ENCODE measurements around the gene PTPRD.

The PTPRD gene

GRCh38 chr9:8552732-8553131 is 2060.1 kb downstream of the PTPRD start:
- DNase-seq (ENCODE audit: low read depth) = no peak
- TF ChIP-seq CTCF (conservative IDR thresholded peaks at IDR 0.05; ENCODE audit: low read depth, low read length) = no peak
- no peak overlapping the region for H3K4me3 ChIP-seq (ENCODE audit: low read depth, low read length)

- no peak for TF ChIP-seq CTCF (conservative IDR thresholded peaks at IDR 0.05; ENCODE audit: low read depth, low read length)
- DNase-seq (ENCODE audit: low read depth) = no peak
- no peak overlapping the region for H3K4me3 ChIP-seq (ENCODE audit: low read depth, low read length)
Observed at GRCh38 chr9:8549214-8549613, 2063.6 kb downstream of the PTPRD start.

- no peak for DNase-seq (ENCODE audit: low read depth)
- H3K4me3 ChIP-seq (ENCODE audit: low read depth, low read length) = no peak overlapping the region
- no peak for TF ChIP-seq CTCF (conservative IDR thresholded peaks at IDR 0.05; ENCODE audit: low read depth, low read length)
Observed at GRCh38 chr9:8543219-8543618, 2069.6 kb downstream of the PTPRD start.

GRCh38 chr9:8542537-8542936 is 2070.3 kb downstream of the PTPRD start:
- TF ChIP-seq CTCF (conservative IDR thresholded peaks at IDR 0.05; ENCODE audit: low read depth, low read length) = no peak
- DNase-seq (ENCODE audit: low read depth) = no peak
- H3K4me3 ChIP-seq (ENCODE audit: low read depth, low read length) = no peak overlapping the region

- H3K4me3 ChIP-seq (ENCODE audit: low read depth, low read length) = no peak overlapping the region
- DNase-seq (ENCODE audit: low read depth) = no peak
- no peak for TF ChIP-seq CTCF (conservative IDR thresholded peaks at IDR 0.05; ENCODE audit: low read depth, low read length)
Observed at GRCh38 chr9:8539681-8540197, 2073.1 kb downstream of the PTPRD start.

- TF ChIP-seq CTCF (conservative IDR thresholded peaks at IDR 0.05; ENCODE audit: low read depth, low read length) = no peak
- no peak for DNase-seq (ENCODE audit: low read depth)
Observed at GRCh38 chr9:8536845-8537244, 2076.0 kb downstream of the PTPRD start.

GRCh38 chr9:8534828-8535227 is 2078.0 kb downstream of the PTPRD start:
- TF ChIP-seq CTCF (conservative IDR thresholded peaks at IDR 0.05; ENCODE audit: low read depth, low read length) = no peak
- no peak for DNase-seq (ENCODE audit: low read depth)
- H3K4me3 ChIP-seq (ENCODE audit: low read depth, low read length) = no peak overlapping the region

More at GRCh38 chr9:8536845-8537244, 2076.0 kb downstream of the PTPRD start:
- H3K4me3 ChIP-seq (ENCODE audit: low read depth, low read length) = no peak overlapping the region

Measured in choroid plexus epithelial cell (primary cell).